Measurements from ENCODE around the gene ZNF592.

DNA sequence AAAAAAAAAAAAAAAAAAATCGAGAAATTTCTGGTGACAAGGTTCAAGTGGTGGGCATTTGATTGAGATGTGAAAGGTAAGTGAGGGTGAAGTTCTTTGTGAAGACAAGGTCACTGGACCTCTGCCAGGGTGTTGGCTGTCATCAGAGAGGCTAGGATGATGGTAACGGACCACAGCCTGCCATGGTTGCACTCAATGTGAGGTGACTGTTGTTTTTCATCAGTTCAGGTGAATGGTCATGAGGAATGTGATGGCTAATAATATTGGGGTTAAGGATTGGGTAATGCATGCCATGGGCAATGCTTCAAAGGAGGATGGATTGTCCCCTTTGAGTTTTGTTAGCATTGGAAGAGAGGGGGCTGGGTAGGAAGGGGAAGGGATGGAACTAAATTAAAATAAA is 64.5 kb downstream of the ZNF592 start:
- TF ChIP-seq HDGF (IDR thresholded peaks at IDR 0.05; ENCODE audit: borderline replicate concordance) = no peak
- TF ChIP-seq FOXA1 (IDR thresholded peaks at IDR 0.05) = no peak
- TF ChIP-seq FOXM1 (IDR thresholded peaks at IDR 0.05; ENCODE audit: borderline replicate concordance) = no peak
- no peak for TF ChIP-seq SP1 (IDR thresholded peaks at IDR 0.05)
- TF ChIP-seq BHLHE40 (IDR thresholded peaks at IDR 0.05; ENCODE audit: borderline replicate concordance) = no peak
- TF ChIP-seq L3MBTL2 (conservative IDR thresholded peaks at IDR 0.05) = no peak
- no peak for TF ChIP-seq NFRKB (IDR thresholded peaks at IDR 0.05)
- TF ChIP-seq, protein P1, sequence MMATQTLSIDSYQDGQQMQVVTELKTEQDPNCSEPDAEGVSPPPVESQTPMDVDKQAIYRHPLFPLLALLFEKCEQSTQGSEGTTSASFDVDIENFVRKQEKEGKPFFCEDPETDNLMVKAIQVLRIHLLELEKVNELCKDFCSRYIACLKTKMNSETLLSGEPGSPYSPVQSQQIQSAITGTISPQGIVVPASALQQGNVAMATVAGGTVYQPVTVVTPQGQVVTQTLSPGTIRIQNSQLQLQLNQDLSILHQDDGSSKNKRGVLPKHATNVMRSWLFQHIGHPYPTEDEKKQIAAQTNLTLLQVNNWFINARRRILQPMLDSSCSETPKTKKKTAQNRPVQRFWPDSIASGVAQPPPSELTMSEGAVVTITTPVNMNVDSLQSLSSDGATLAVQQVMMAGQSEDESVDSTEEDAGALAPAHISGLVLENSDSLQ (IDR thresholded peaks at IDR 0.05) = no peak
- no peak for TF ChIP-seq FOXK2 (IDR thresholded peaks at IDR 0.05)
- no peak for TF ChIP-seq ZNF384 (IDR thresholded peaks at IDR 0.05)
